WTC11 (cell line): ENCODE results near the gene PAWR. TPM values are rescaled to one million over a fixed set of nuclear protein-coding genes. Genes with fewer than 3 reads are reported as not detected.

Experiments used
- ATAC-seq: fragments of 200-7000 bp; cut with Tn5 transposase; 2 replicates; pipeline ENCODE4 v1.10.0; 2021; ENCODE audit warnings: mild to moderate bottlenecking, moderate library complexity
- CTCF ChIA-PET: fragments of 300-600 bp; sonication (Branson Sonifier 250); formaldehyde crosslinking; loops from one replicate; lab custom pipeline; 2021; ENCODE audit warnings: antibody characterized with exemption; lab: Charles Lee
- POLR2A ChIA-PET: fragments of 350-600 bp; sonication (Branson Sonifier 250); formaldehyde crosslinking; loops from one replicate; lab custom pipeline; 2021; ENCODE audit warnings: antibody characterized with exemption; lab: Charles Lee
- DNase-seq: peaks from one replicate; pipeline ENCODE4 v3.0.0; 2021; ENCODE audit warnings: low spot score
- H3K27ac Mint-ChIP-seq: 2 replicates; pipeline ENCODE4 v1.8.0; 2021; ENCODE audit warnings: mixed read lengths
- H3K27me3 Mint-ChIP-seq: 2 replicates; pipeline ENCODE4 v1.8.0; 2021; ENCODE audit warnings: low read depth, mild to moderate bottlenecking, moderate library complexity, mixed read lengths
- H3K36me3 Mint-ChIP-seq: 2 replicates; pipeline ENCODE4 v1.8.0; 2021; ENCODE audit warnings: mixed read lengths
- H3K4me1 Mint-ChIP-seq: 2 replicates; pipeline ENCODE4 v1.8.0; 2022; ENCODE audit warnings: mixed read lengths
- H3K4me3 Mint-ChIP-seq: 2 replicates; pipeline ENCODE4 v1.8.0; 2021; ENCODE audit warnings: mild to moderate bottlenecking, moderate library complexity, mixed read lengths
- H3K9me3 Mint-ChIP-seq: 2 replicates; pipeline ENCODE4 v1.8.0; 2021; ENCODE audit warnings: mixed read lengths
- ARID4B ChIP-seq: sonication (generic); formaldehyde crosslinking; IDR thresholded peaks from 2 replicates; pipeline ENCODE4 v1.8.0; 2023; ENCODE audit warnings: missing genetic modification reagents, mild to moderate bottlenecking, borderline replicate concordance
- ATF2 ChIP-seq: sonication (generic); formaldehyde crosslinking; IDR thresholded peaks from 2 replicates; pipeline ENCODE4 v1.8.1; 2022; ENCODE audit warnings: low read depth, missing genetic modification reagents, borderline replicate concordance
- CTCF ChIP-seq: fragments of 200-600 bp; IDR thresholded peaks from 2 replicates; pipeline ENCODE4 v1.8.0; 2022; ENCODE audit warnings: antibody characterized with exemption
- E2F4 ChIP-seq: sonication (generic); formaldehyde crosslinking; IDR thresholded peaks from 2 replicates; pipeline ENCODE4 v1.8.1; 2022; ENCODE audit warnings: low read depth, mild to moderate bottlenecking, moderate library complexity, missing genetic modification reagents, borderline replicate concordance
- ELF4 ChIP-seq: sonication (generic); formaldehyde crosslinking; IDR thresholded peaks from 2 replicates; pipeline ENCODE4 v1.8.1; 2022; ENCODE audit warnings: low read depth, mild to moderate bottlenecking, moderate library complexity, missing genetic modification reagents
- FOXP4 ChIP-seq: sonication (generic); formaldehyde crosslinking; IDR thresholded peaks from 2 replicates; pipeline ENCODE4 v1.8.0; 2022; ENCODE audit warnings: mild to moderate bottlenecking, missing genetic modification reagents
- TEAD1 ChIP-seq: sonication (generic); formaldehyde crosslinking; IDR thresholded peaks from 2 replicates; pipeline ENCODE4 v1.8.0; 2022; ENCODE audit warnings: mild to moderate bottlenecking, missing genetic modification reagents
- ZMAT4 ChIP-seq: fragments of 250-450 bp; sonication (Bioruptor Pico); IDR thresholded peaks from 2 replicates; pipeline ENCODE4 v1.9.0; 2021; ENCODE audit warnings: mild to moderate bottlenecking
- ZNF121 ChIP-seq: sonication (generic); formaldehyde crosslinking; IDR thresholded peaks from 2 replicates; pipeline ENCODE4 v1.8.0; 2023; ENCODE audit warnings: missing genetic modification reagents
- ZNF219 ChIP-seq: sonication (generic); formaldehyde crosslinking; IDR thresholded peaks from 2 replicates; pipeline ENCODE4 v1.8.0; 2023; ENCODE audit warnings: missing genetic modification reagents, mild to moderate bottlenecking, borderline replicate concordance
- ZNF281 ChIP-seq: sonication (generic); formaldehyde crosslinking; IDR thresholded peaks from 2 replicates; pipeline ENCODE4 v1.8.0; 2023; ENCODE audit warnings: mild to moderate bottlenecking, missing genetic modification reagents
- ZNF416 ChIP-seq: fragments of 250-450 bp; sonication (Bioruptor Pico); IDR thresholded peaks from 2 replicates; pipeline ENCODE4 v1.9.0; 2021; ENCODE audit warnings: mild to moderate bottlenecking, inconsistent platforms
- ZNF512 ChIP-seq: sonication (generic); formaldehyde crosslinking; IDR thresholded peaks from 2 replicates; pipeline ENCODE4 v1.8.1; 2022; ENCODE audit warnings: missing genetic modification reagents, borderline replicate concordance
- ZSCAN18 ChIP-seq: fragments of 250-450 bp; sonication (Bioruptor Pico); IDR thresholded peaks from 2 replicates; pipeline ENCODE4 v2.1.2; 2022; ENCODE audit warnings: mild to moderate bottlenecking, moderate library complexity
- total RNA-seq: library from RNA; stranded (reverse); gene quantifications from 3 replicates; pipeline ENCODE4 v1.2.3, GENCODE V29; 2021

The PAWR gene
- total RNA-seq, 1 experiment from 2014 or later, result 397 TPM

- TF ChIP-seq ZNF281 (CRISPR knock-in tag), result no peak
- TF ChIP-seq ARID4B (CRISPR knock-in tag), result no peak
- TF ChIP-seq ZNF416 (CRISPR knock-in tag), result no peak
- TF ChIP-seq ZNF219 (CRISPR knock-in tag), result no peak
- no peak for TF ChIP-seq ZMAT4 (CRISPR knock-in tag)
Observed at GRCh38 chr12:79682593-79682992, 8.2 kb downstream of the PAWR start (continued).

- Mint-ChIP-seq H3K27me3 (no peaks in the 10 kb centered on the region), H3K4me1 (peaks cover 78% of the 10 kb centered on the region), H3K4me3 (peak overlapping the region; percentile 41), H3K27ac (peak overlapping the region; percentile 83), H3K36me3 (no peaks in the 10 kb centered on the region), H3K9me3 (no peaks in the 10 kb centered on the region)
- ATAC-seq, result peak; percentile 69
- CTCF ChIA-PET, result no interaction called here
- POLR2A ChIA-PET, result no interaction called here
- no peak for DNase-seq
- TF ChIP-seq CTCF, result no peak
- no peak for TF ChIP-seq ATF2 (CRISPR knock-in tag)
- no peak for TF ChIP-seq ZSCAN18
- no peak for TF ChIP-seq E2F4 (CRISPR knock-in tag)
- no peak for TF ChIP-seq ELF4 (CRISPR knock-in tag)
- TF ChIP-seq ZNF512 (CRISPR knock-in tag), result no peak
- TF ChIP-seq TEAD1 (CRISPR knock-in tag), result no peak
- no peak for TF ChIP-seq ZNF121
- TF ChIP-seq FOXP4, result no peak
Observed at GRCh38 chr12:79681008-79681590, 9.7 kb downstream of the PAWR start.
